GM08714 (cell line): ENCODE measurements around the gene CDK6.
A peak's percentile ranks its signal among the peaks of the same experiment; 100 is the strongest.

Source experiments
- H3K4me3 ChIP-seq: fragments of 200-500 bp; sonication (Bioruptor generic); 2 replicates; pipeline ENCODE4 v1.5.1; 2014; ENCODE audit warnings: mild to moderate bottlenecking, low read length, inconsistent platforms
- ZNF274 ChIP-seq: IDR thresholded peaks from 2 replicates; pipeline ENCODE4 v1.6.1; 2012; ENCODE audit warnings: mild to moderate bottlenecking, low read depth, low read length

The CDK6 gene

GRCh38 chr7:92837000-92837749 is 802 bp upstream of the CDK6 start:
- no peak for TF ChIP-seq ZNF274
- H3K4me3 ChIP-seq = peak overlapping the region; percentile 73

GRCh38 chr7:92835851-92836488 is 403 bp downstream of the CDK6 start:
- no peak for TF ChIP-seq ZNF274

GRCh38 chr7:92835261-92835850 is 1.0 kb downstream of the CDK6 start:
- peak overlapping the region; percentile 73 for H3K4me3 ChIP-seq
- TF ChIP-seq ZNF274 = no peak

More at GRCh38 chr7:92835851-92836488, 403 bp downstream of the CDK6 start:
- H3K4me3 ChIP-seq = peak overlapping the region; percentile 73

- TF ChIP-seq ZNF274 = no peak
- H3K4me3 ChIP-seq = peak overlapping the region; percentile 73
Measured at GRCh38 chr7:92834507-92835260, 1.7 kb downstream of the CDK6 start.

GRCh38 chr7:92833766-92834506 is 2.4 kb downstream of the CDK6 start:
- TF ChIP-seq ZNF274 = no peak
- peak overlapping the region; percentile 73 for H3K4me3 ChIP-seq

- TF ChIP-seq ZNF274 = no peak
- peak overlapping the region; percentile 73 for H3K4me3 ChIP-seq
Measured at GRCh38 chr7:92833024-92833765, 3.2 kb downstream of the CDK6 start.

GRCh38 chr7:92832534-92833023 is 3.8 kb downstream of the CDK6 start:
- TF ChIP-seq ZNF274 = no peak
- peak overlapping the region; percentile 73 for H3K4me3 ChIP-seq

- H3K4me3 ChIP-seq = peak overlapping the region; percentile 73
- TF ChIP-seq ZNF274 = no peak
Measured at GRCh38 chr7:92831716-92832533, 4.4 kb downstream of the CDK6 start.

GRCh38 chr7:92830532-92831110 is 5.8 kb downstream of the CDK6 start:
- no peak for TF ChIP-seq ZNF274
- peak overlapping the region; percentile 73 for H3K4me3 ChIP-seq

GRCh38 chr7:92830027-92830426 is 6.3 kb downstream of the CDK6 start:
- H3K4me3 ChIP-seq = peak overlapping the region; percentile 38
- TF ChIP-seq ZNF274 = no peak

GRCh38 chr7:92827464-92828120 is 8.8 kb downstream of the CDK6 start:
- TF ChIP-seq ZNF274 = no peak
- peak overlapping the region; percentile 45; the same call in 1 of the 2 replicates for H3K4me3 ChIP-seq
